ENCODE results near the gene VPS26A.

VPS26A gene

GRCh38 chr10:69102440-69102839 lies 21.5 kb upstream of the VPS26A start:
- H3K4me1 ChIP-seq (ENCODE audit: control insufficient read depth, insufficient read depth, low read length), result no peaks in the 10 kb centered on the region
- WGBS, 2 experiments, result 83 to 86% methylated on average over 3 of the region's 3 CpGs
- no peaks in the 10 kb centered on the region for H3K27me3 ChIP-seq (ENCODE audit: control insufficient read depth, insufficient read depth, low read length, poor library complexity, severe bottlenecking)
- H3K36me3 ChIP-seq (ENCODE audit: control insufficient read depth, insufficient read depth, low read length), result no peaks in the 10 kb centered on the region
- H3K9me3 ChIP-seq (ENCODE audit: control insufficient read depth, low read length), result no peaks in the 10 kb centered on the region
- no peak overlapping the region for H3K27ac ChIP-seq (ENCODE audit: insufficient read depth, low read depth, low read length, poor library complexity, severe bottlenecking)
- no peak overlapping the region for H3K4me3 ChIP-seq (ENCODE audit: insufficient read depth, low read depth, low read length)

DNA sequence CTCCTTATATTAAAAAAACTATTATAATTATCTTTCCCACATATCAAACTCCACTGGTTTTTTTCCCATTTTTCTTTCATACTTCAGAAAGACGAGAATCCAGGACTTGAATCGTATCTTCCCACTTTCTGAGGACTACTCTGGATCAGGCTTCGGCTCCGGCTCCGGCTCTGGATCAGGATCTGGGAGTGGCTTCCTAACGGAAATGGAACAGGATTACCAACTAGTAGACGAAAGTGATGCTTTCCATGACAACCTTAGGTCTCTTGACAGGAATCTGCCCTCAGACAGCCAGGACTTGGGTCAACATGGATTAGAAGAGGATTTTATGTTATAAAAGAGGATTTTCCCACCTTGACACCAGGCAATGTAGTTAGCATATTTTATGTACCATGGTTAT lies 20.2 kb upstream of the VPS26A start:
- Histone ChIP-seq H3K27ac (ENCODE audit: insufficient read depth, low read depth, low read length, poor library complexity, severe bottlenecking) (no peak overlapping the region), H3K4me3 (ENCODE audit: insufficient read depth, low read depth, low read length) (no peak overlapping the region), H3K36me3 (ENCODE audit: control insufficient read depth, insufficient read depth, low read length) (no peaks in the 10 kb centered on the region), H3K27me3 (ENCODE audit: control insufficient read depth, insufficient read depth, low read length, poor library complexity, severe bottlenecking) (no peaks in the 10 kb centered on the region), H3K9me3 (ENCODE audit: control insufficient read depth, low read length) (no peaks in the 10 kb centered on the region), H3K4me1 (ENCODE audit: control insufficient read depth, insufficient read depth, low read length) (no peaks in the 10 kb centered on the region)
- WGBS, 2 experiments, result 92 to 95% methylated on average over 7 of the region's 7 CpGs

DNA sequence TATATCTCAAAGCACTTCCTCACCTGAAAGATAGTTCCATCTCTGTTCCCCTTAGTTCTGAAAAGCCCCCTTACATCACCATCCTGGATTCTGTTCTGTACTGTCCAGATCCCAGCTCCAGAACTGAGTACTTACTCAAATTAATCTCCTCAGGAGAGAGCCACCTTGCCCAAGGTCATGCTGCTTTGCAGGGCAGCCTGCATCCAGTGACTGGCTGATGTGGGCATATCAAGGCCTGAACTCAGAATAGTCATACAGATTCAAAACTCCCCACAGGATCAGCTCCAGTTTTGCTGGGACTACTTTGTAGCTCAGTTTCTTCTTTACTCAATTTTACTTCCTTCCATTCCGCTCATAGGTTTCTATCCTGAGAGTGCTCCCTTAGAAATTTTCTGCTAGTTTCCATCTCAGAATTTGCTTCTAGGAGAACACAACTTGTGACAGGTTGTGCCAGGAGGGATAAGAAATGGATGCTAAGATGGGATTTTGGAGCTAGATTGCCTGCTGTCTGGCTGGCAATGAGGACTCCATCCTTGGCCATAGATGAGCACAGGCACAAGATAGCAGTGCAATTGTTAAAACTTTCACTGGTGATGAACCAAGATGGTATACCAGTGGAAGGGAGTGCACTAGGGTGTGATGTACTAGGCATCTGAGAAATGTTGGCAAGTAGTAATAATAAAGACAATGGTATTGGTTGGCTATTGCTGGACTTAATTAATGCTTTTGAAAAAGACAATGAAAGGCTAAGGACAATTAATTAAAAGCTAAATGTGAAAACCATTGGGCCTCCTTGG lies 18.8 kb upstream of the VPS26A start:
- Histone ChIP-seq H3K4me3 (ENCODE audit: insufficient read depth, low read depth, low read length) (no peak overlapping the region), H3K27ac (ENCODE audit: insufficient read depth, low read depth, low read length, poor library complexity, severe bottlenecking) (no peak overlapping the region), H3K9me3 (ENCODE audit: control insufficient read depth, low read length) (no peaks in the 10 kb centered on the region), H3K27me3 (ENCODE audit: control insufficient read depth, insufficient read depth, low read length, poor library complexity, severe bottlenecking) (no peaks in the 10 kb centered on the region), H3K36me3 (ENCODE audit: control insufficient read depth, insufficient read depth, low read length) (no peaks in the 10 kb centered on the region), H3K4me1 (ENCODE audit: control insufficient read depth, insufficient read depth, low read length) (no peaks in the 10 kb centered on the region)
- 83 to 100% methylated on average over 1 of the region's 1 CpG for WGBS, 2 experiments

DNA sequence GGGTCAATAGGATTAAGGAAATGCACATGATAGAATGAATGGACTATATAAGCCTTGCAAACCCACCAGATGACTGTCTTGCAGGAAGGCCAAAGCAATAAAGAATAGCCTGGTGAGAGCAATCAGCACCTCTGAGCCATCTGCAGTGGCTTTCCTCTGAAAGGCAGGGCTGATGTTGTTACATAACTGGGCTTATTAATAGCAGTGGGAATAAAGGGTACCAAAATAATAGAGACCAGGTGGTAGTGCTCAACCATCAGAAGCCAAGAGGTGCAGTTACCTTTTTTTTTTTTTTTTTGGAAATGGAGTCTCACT lies 16.8 kb upstream of the VPS26A start:
- Histone ChIP-seq H3K9me3 (ENCODE audit: control insufficient read depth, low read length) (no peaks in the 10 kb centered on the region), H3K36me3 (ENCODE audit: control insufficient read depth, insufficient read depth, low read length) (no peaks in the 10 kb centered on the region), H3K4me3 (ENCODE audit: insufficient read depth, low read depth, low read length) (no peak overlapping the region), H3K4me1 (ENCODE audit: control insufficient read depth, insufficient read depth, low read length) (no peaks in the 10 kb centered on the region), H3K27ac (ENCODE audit: insufficient read depth, low read depth, low read length, poor library complexity, severe bottlenecking) (no peak overlapping the region), H3K27me3 (ENCODE audit: control insufficient read depth, insufficient read depth, low read length, poor library complexity, severe bottlenecking) (no peaks in the 10 kb centered on the region)

DNA sequence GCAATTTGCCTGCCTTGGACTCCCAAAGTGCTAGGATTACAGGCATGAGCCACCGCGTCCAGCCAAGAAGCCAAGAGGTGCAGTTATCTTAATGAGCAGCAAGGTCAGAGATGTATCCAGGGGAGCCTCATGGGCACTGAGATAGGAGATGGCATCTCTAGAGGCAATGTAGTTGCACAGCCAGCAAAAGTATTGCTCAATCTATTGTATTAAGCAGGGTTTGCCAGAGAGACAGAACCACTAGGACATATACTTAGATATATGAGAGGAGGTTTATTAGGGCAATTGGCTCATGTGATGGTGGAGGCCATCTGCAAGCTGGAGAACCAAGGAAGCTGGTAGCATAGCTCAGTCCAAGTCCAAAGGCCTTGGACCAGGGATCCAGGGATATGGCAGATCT lies 16.3 kb upstream of the VPS26A start:
- no peaks in the 10 kb centered on the region for H3K27me3 ChIP-seq (ENCODE audit: control insufficient read depth, insufficient read depth, low read length, poor library complexity, severe bottlenecking)
- no peak overlapping the region for H3K27ac ChIP-seq (ENCODE audit: insufficient read depth, low read depth, low read length, poor library complexity, severe bottlenecking)
- 89 to 94% methylated on average over 2 of the region's 2 CpGs for WGBS, 2 experiments
- no peaks in the 10 kb centered on the region for H3K36me3 ChIP-seq (ENCODE audit: control insufficient read depth, insufficient read depth, low read length)
- no peak overlapping the region for H3K4me3 ChIP-seq (ENCODE audit: insufficient read depth, low read depth, low read length)
- H3K9me3 ChIP-seq (ENCODE audit: control insufficient read depth, low read length), result no peaks in the 10 kb centered on the region
- no peaks in the 10 kb centered on the region for H3K4me1 ChIP-seq (ENCODE audit: control insufficient read depth, insufficient read depth, low read length)

DNA sequence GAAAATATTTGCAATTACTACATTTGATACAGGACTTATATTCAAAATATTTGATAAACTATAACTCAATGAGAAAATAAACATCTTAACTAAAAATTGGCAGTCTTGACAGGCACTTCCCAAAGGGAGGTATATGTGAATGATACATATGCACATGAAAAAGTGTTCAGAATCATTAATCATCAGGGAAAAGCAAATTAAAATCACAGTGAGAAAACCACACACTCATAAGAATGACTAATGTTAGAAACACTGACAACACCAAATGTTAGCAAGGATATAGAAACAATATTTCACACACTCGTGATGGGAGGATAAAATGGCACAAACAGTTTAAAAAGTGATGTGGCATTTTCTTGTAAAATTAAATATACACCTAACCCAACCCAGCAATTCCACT lies 4.1 kb upstream of the VPS26A start:
- H3K36me3 ChIP-seq (ENCODE audit: control insufficient read depth, insufficient read depth, low read length), result no peaks in the 10 kb centered on the region
- no peak overlapping the region for H3K4me3 ChIP-seq (ENCODE audit: insufficient read depth, low read depth, low read length)
- H3K27ac ChIP-seq (ENCODE audit: insufficient read depth, low read depth, low read length, poor library complexity, severe bottlenecking), result no peak overlapping the region
- H3K27me3 ChIP-seq (ENCODE audit: control insufficient read depth, insufficient read depth, low read length, poor library complexity, severe bottlenecking), result no peaks in the 10 kb centered on the region
- H3K4me1 ChIP-seq (ENCODE audit: control insufficient read depth, insufficient read depth, low read length), result no peaks in the 10 kb centered on the region
- H3K9me3 ChIP-seq (ENCODE audit: control insufficient read depth, low read length), result no peaks in the 10 kb centered on the region
- WGBS, 2 experiments, result 60% methylated on average over 1 of the region's 1 CpG; no CpG with 5 or more reads in 1 of the 2 experiments

GRCh38 chr10:69123306-69123746 lies 652 bp upstream of the VPS26A start:
- Histone ChIP-seq H3K4me1 (ENCODE audit: control insufficient read depth, insufficient read depth, low read length) (peaks cover 7% of the 10 kb centered on the region), H3K27me3 (ENCODE audit: control insufficient read depth, insufficient read depth, low read length, poor library complexity, severe bottlenecking) (no peaks in the 10 kb centered on the region), H3K36me3 (ENCODE audit: control insufficient read depth, insufficient read depth, low read length) (no peaks in the 10 kb centered on the region), H3K27ac (ENCODE audit: insufficient read depth, low read depth, low read length, poor library complexity, severe bottlenecking) (peak overlapping the region; percentile 99), H3K9me3 (ENCODE audit: control insufficient read depth, low read length) (no peaks in the 10 kb centered on the region), H3K4me3 (ENCODE audit: insufficient read depth, low read depth, low read length) (peak overlapping the region; percentile 62)
- WGBS, 2 experiments, result 0 to 3% methylated on average over 15 to 16 of the region's 16 CpGs

DNA sequence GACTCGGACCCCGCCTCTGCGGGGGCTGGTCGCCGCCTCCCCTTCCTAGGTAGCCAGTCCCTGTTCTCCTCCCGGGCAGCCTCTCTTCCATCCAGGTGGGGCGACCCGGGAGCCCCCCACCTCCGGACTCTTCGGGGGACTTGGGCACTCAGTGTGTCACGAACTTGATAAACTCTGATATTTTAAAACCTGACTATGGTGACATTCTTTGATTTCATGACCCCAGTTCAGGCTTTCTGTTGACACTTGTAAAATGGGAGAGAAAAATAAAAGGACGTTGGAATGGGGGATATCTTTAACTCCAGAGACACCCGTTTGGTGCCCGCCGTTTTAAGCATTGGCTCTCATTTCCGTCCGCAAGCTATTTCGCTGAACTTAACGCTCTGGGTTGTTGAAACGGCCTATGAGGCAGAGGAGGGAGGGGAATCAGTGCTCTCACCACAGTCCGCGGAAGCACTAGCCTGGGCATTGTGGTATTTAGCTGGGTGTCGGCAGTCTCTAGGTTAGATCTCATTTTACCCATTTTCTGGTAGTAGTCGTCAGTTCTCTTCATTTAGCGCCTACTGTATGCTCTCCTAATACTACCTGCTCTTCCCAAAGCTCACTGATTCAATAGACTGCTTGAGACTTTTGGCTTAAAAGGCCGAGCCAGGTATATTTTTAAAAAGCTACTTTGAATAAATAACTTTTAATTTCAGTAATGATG lies 738 bp downstream of the VPS26A start:
- peak overlapping the region; percentile 84 for H3K27ac ChIP-seq (ENCODE audit: insufficient read depth, low read depth, low read length, poor library complexity, severe bottlenecking)
- 0 to 1% methylated on average over 25 to 26 of the region's 26 CpGs for WGBS, 2 experiments
- H3K27me3 ChIP-seq (ENCODE audit: control insufficient read depth, insufficient read depth, low read length, poor library complexity, severe bottlenecking), result no peaks in the 10 kb centered on the region
- peaks cover 7% of the 10 kb centered on the region for H3K4me1 ChIP-seq (ENCODE audit: control insufficient read depth, insufficient read depth, low read length)
- no peaks in the 10 kb centered on the region for H3K36me3 ChIP-seq (ENCODE audit: control insufficient read depth, insufficient read depth, low read length)
- H3K9me3 ChIP-seq (ENCODE audit: control insufficient read depth, low read length), result no peaks in the 10 kb centered on the region
- H3K4me3 ChIP-seq (ENCODE audit: insufficient read depth, low read depth, low read length), result peak overlapping the region; percentile 62

GRCh38 chr10:69125554-69125953 lies 1.6 kb downstream of the VPS26A start:
- Histone ChIP-seq H3K36me3 (ENCODE audit: control insufficient read depth, insufficient read depth, low read length) (no peaks in the 10 kb centered on the region), H3K9me3 (ENCODE audit: control insufficient read depth, low read length) (no peaks in the 10 kb centered on the region), H3K27ac (ENCODE audit: insufficient read depth, low read depth, low read length, poor library complexity, severe bottlenecking) (no peak overlapping the region), H3K27me3 (ENCODE audit: control insufficient read depth, insufficient read depth, low read length, poor library complexity, severe bottlenecking) (no peaks in the 10 kb centered on the region), H3K4me3 (ENCODE audit: insufficient read depth, low read depth, low read length) (peak overlapping the region; percentile 10), H3K4me1 (ENCODE audit: control insufficient read depth, insufficient read depth, low read length) (peaks cover 7% of the 10 kb centered on the region)
- no CpG with 5 or more reads among the region's 1 CpG for WGBS, 2 experiments

GRCh38 chr10:69130251-69130650 lies 6.3 kb downstream of the VPS26A start:
- 68 to 84% methylated on average over 1 to 2 of the region's 2 CpGs for WGBS, 2 experiments
- no peaks in the 10 kb centered on the region for H3K27me3 ChIP-seq (ENCODE audit: control insufficient read depth, insufficient read depth, low read length, poor library complexity, severe bottlenecking)
- H3K36me3 ChIP-seq (ENCODE audit: control insufficient read depth, insufficient read depth, low read length), result no peaks in the 10 kb centered on the region
- no peak overlapping the region for H3K4me3 ChIP-seq (ENCODE audit: insufficient read depth, low read depth, low read length)
- H3K9me3 ChIP-seq (ENCODE audit: control insufficient read depth, low read length), result no peaks in the 10 kb centered on the region
- H3K27ac ChIP-seq (ENCODE audit: insufficient read depth, low read depth, low read length, poor library complexity, severe bottlenecking), result no peak overlapping the region
- peaks cover 5% of the 10 kb centered on the region for H3K4me1 ChIP-seq (ENCODE audit: control insufficient read depth, insufficient read depth, low read length)
